ENCODE measurements around the gene SLC46A1. TPM values are rescaled to one million over a fixed set of nuclear protein-coding genes. Genes with fewer than 3 reads are reported as not detected.

Gene SLC46A1
- total RNA-seq, 1 donor from 2014 or later: 2.1 TPM

DNA sequence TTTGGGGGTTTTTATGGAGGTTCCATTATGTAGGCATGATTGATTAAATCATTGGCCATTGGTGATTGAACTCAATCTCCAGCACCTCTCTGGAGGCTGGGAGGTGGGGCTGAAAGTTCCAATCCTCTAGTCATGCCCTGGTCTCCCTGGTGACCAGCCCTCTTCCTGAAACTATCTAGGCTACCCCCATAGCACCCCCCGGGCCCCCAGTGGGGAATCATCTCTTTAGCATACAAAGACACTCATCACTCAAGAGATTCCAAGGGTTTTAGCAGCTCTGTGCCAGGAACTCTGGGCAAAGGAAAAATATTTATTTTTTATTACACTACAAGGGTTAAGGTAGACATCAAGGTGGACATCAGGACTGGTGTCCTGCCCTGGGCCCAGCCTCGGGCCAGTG is 10.6 kb downstream of the SLC46A1 start:
- no peak overlapping the region for H3K27ac Mint-ChIP-seq
- ATAC-seq (ENCODE audit: low read depth) (no peak), DNase-seq (no peak)
- peaks cover 8% of the 10 kb centered on the region for H3K4me1 Mint-ChIP-seq
- peaks cover 39% of the 10 kb centered on the region for H3K36me3 Mint-ChIP-seq (ENCODE audit: low read depth)
- CTCF ChIA-PET: interaction anchor here (0.5 kb wide), 1 partner anchor 81 kb away, joined by 3 read pairs; no protein-coding TSS in a partner anchor
- POLR2A ChIA-PET: no interaction called here
- no peaks in the 10 kb centered on the region for H3K9me3 Mint-ChIP-seq
- no peak for TF ChIP-seq CTCF (IDR thresholded peaks at IDR 0.05)
- H3K4me3 Mint-ChIP-seq: no peak overlapping the region
- H3K27me3 Mint-ChIP-seq: no peaks in the 10 kb centered on the region
- intact Hi-C loops (cut with micrococcal nuclease): no loop called here

- Mint-ChIP-seq H3K27ac (no peak overlapping the region), H3K36me3 (ENCODE audit: low read depth) (peaks cover 48% of the 10 kb centered on the region), H3K4me3 (no peak overlapping the region), H3K9me3 (no peaks in the 10 kb centered on the region), H3K27me3 (no peaks in the 10 kb centered on the region), H3K4me1 (peaks cover 8% of the 10 kb centered on the region)
- CTCF ChIA-PET: no interaction called here
- ATAC-seq (ENCODE audit: low read depth): no peak
- TF ChIP-seq CTCF (IDR thresholded peaks at IDR 0.05): no peak
- DNase-seq: no peak
- POLR2A ChIA-PET: no interaction called here
- intact Hi-C loops (cut with micrococcal nuclease): no loop called here
Measured at GRCh38 chr17:28394337-28395116, 11.5 kb downstream of the SLC46A1 start.

GRCh38 chr17:28392491-28392890 is 13.5 kb downstream of the SLC46A1 start:
- no peak overlapping the region for H3K27ac Mint-ChIP-seq
- POLR2A ChIA-PET: no interaction called here
- intact Hi-C loops (cut with micrococcal nuclease): no loop called here
- H3K4me3 Mint-ChIP-seq: no peak overlapping the region
- TF ChIP-seq CTCF (IDR thresholded peaks at IDR 0.05): no peak
- H3K36me3 Mint-ChIP-seq (ENCODE audit: low read depth): peaks cover 60% of the 10 kb centered on the region
- no peaks in the 10 kb centered on the region for H3K4me1 Mint-ChIP-seq
- H3K9me3 Mint-ChIP-seq: no peaks in the 10 kb centered on the region
- ATAC-seq (ENCODE audit: low read depth) (no peak), DNase-seq (no peak)
- CTCF ChIA-PET: no interaction called here
- no peaks in the 10 kb centered on the region for H3K27me3 Mint-ChIP-seq

DNA sequence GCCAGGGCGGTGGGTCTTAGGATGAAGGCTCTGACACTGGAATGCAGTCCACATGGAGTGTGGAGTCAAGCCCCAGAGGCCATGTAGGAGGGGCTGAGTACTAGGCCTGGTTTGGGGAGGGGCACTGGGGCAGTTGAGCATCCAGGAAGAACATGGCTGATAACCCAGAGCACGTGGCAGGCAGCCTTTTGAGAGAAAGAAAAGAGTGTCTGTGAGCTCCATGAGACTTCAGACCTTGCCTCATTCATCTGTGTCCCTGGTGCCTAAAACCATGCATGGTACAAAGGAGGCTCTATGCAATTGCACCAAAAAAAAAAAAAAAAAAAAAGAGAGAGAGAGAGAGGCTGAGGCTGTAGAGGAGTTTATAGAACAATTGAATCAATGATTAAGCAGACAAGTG is 14.6 kb downstream of the SLC46A1 start:
- Mint-ChIP-seq H3K9me3 (no peaks in the 10 kb centered on the region), H3K4me3 (no peak overlapping the region), H3K36me3 (ENCODE audit: low read depth) (peaks cover 61% of the 10 kb centered on the region), H3K27ac (no peak overlapping the region), H3K27me3 (no peaks in the 10 kb centered on the region), H3K4me1 (no peaks in the 10 kb centered on the region)
- ChIA-PET CTCF (interaction anchor here (1.3 kb wide), 1 partner anchor 25 kb away, joined by 3 read pairs; no protein-coding TSS in a partner anchor), POLR2A (interaction anchor here (0.6 kb wide), 1 partner anchor 92 kb away, joined by 3 read pairs; no protein-coding TSS in a partner anchor)
- DNase-seq (no peak), ATAC-seq (ENCODE audit: low read depth) (no peak)
- no peak for TF ChIP-seq CTCF (IDR thresholded peaks at IDR 0.05)
- intact Hi-C loops (cut with micrococcal nuclease): no loop called here

DNA sequence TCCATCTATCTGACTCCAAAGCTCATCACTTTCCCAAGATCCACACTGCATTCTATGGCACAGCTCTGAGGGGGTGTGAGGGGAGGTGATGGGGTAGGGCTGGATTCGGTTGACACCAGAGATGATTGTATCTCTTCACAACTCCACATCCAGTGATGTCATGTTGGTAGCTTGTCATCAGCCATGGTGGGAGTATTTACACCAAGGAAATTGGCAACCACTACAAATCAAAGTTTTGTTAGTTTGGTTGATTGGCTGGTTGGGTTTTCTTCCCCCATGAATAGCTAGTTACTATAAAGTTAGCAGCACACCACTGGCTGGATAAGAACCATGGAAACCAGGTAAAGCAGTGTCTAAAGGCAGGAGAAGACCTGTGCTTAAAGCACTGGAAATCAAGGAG is 15.0 kb downstream of the SLC46A1 start:
- H3K9me3 Mint-ChIP-seq: no peaks in the 10 kb centered on the region
- POLR2A ChIA-PET: no interaction called here
- CTCF ChIA-PET: interaction anchor here (1.3 kb wide), 1 partner anchor 26 kb away, joined by 3 read pairs; no protein-coding TSS in a partner anchor

More for the DNA sequence above, 15.0 kb downstream of the SLC46A1 start:
- Mint-ChIP-seq H3K4me1 (no peaks in the 10 kb centered on the region), H3K4me3 (no peak overlapping the region), H3K36me3 (ENCODE audit: low read depth) (peaks cover 61% of the 10 kb centered on the region), H3K27me3 (no peaks in the 10 kb centered on the region), H3K27ac (no peak overlapping the region)
- intact Hi-C loops (cut with micrococcal nuclease): no loop called here
- ATAC-seq (ENCODE audit: low read depth): no peak
- TF ChIP-seq CTCF (IDR thresholded peaks at IDR 0.05): no peak
- DNase-seq: no peak

Measured in activated B cell treated with CpG ODN at 0.5 μM for 24 hours (primary cell).